GM12865 (cell line): ENCODE data around the gene FZD1.

Source experiments
- DNase-seq: peaks from one replicate; pipeline ENCODE4 v3.0.0; 2010; ENCODE audit warnings: low read depth
- H3K4me3 ChIP-seq: 2 replicates; pipeline ENCODE4 v1.5.1; 2011; ENCODE audit warnings: mild to moderate bottlenecking, low read depth, low read length, control low read depth
- TF ChIP-seq, protein P1 (sequence below): IDR thresholded peaks from 2 replicates; pipeline ENCODE4 v1.5.1; 2011; ENCODE audit warnings: low read length, control low read depth, low read depth, inconsistent platforms; ENCODE audit not compliant: insufficient read depth; ENCODE audit errors: missing control alignments

Gene FZD1

DNA sequence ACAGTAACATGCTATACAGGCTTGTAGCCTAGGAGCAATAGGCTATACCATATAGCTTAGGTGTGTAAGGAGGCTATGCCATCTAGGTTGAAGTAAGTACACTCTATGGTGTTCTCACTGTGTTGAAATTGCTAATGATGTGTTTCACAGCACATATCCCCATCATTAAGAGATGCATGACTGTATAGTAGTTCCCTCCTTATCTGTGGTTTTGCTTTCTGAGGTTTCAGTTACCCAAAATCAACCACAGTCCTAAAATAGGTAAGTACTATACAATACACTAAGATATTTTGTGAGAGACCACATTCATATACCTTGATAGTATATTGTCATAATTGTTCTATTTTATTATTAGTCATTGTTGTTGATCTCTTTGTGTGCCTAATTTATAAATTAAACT lies 12.7 kb downstream of the FZD1 start:
- TF ChIP-seq, protein P1, sequence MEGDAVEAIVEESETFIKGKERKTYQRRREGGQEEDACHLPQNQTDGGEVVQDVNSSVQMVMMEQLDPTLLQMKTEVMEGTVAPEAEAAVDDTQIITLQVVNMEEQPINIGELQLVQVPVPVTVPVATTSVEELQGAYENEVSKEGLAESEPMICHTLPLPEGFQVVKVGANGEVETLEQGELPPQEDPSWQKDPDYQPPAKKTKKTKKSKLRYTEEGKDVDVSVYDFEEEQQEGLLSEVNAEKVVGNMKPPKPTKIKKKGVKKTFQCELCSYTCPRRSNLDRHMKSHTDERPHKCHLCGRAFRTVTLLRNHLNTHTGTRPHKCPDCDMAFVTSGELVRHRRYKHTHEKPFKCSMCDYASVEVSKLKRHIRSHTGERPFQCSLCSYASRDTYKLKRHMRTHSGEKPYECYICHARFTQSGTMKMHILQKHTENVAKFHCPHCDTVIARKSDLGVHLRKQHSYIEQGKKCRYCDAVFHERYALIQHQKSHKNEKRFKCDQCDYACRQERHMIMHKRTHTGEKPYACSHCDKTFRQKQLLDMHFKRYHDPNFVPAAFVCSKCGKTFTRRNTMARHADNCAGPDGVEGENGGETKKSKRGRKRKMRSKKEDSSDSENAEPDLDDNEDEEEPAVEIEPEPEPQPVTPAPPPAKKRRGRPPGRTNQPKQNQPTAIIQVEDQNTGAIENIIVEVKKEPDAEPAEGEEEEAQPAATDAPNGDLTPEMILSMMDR: no peak
- DNase-seq: peak; percentile 51
- no peak overlapping the region for H3K4me3 ChIP-seq

DNA sequence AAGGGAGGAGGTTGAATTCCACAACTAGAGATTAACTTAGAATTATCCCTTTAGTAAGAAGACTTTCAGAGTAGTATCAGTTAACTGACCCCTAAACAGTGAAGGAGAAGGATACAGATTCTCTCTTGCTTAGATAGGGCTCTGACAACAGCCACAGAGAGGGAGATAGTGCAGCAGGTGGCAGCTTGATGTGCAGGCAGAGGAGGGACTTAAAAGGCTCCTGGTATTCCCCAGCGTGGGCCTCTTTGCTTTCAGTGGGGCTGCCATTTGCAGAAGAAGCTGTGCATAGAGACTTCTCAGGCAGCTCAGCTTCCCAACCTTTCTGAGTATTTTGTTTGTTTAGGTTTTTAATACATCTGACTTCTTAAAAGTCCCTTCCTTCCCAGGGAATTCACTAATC lies 16.0 kb downstream of the FZD1 start:
- peak; percentile 49 for DNase-seq
- TF ChIP-seq, protein P1: no peak
- H3K4me3 ChIP-seq: no peak overlapping the region

DNA sequence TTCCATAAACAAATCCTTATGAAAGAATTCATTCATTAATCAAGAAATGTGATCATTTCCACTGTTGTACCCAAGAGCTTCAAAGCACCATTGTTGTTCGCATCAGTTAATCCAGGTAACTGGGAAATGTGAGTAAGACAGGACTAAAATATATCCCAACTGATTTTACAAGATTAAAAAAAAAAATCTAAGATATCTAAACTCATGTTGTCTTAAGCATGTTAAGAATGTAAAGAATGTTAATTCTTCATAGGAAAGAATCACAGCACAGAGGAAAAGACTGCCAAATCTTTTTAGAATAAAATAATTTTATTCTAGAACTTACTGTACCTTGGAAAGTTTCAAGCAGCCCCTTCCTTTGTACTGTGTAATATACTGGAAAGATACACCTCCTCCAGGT lies 16.4 kb downstream of the FZD1 start:
- no peak for DNase-seq
- H3K4me3 ChIP-seq: no peak overlapping the region
- TF ChIP-seq, protein P1: no peak

DNA sequence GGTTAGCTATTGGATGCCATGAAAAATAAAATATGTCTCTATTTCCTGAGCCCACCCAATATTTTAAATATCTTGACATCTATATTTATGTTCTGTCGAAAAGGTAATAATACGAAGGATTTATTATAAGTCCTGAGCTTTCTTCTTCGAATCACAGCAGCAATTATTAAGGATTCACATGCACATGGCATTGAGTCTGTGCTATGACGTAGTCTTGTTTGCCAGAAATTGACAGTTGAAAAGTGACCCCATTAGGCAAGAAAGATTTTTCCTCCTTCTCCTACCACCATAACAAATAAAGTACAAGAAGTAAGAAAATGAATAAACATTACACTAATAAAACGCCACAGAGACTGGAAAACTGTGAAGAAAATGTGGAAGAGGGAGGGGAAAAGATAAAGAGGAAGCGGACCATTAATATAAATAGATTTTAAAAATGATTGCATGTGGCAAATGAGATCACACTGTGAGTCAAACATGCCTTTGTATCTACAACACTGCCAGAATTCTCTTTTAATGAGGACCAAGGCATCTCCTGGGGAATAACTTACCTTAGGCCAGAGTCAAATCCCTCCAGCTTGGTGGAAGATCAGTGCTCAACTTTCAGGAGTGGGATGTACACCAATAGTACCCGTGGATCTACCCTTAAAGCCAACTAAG lies 21.6 kb downstream of the FZD1 start:
- TF ChIP-seq, protein P1: no peak
- DNase-seq: no peak
- no peak overlapping the region for H3K4me3 ChIP-seq

DNA sequence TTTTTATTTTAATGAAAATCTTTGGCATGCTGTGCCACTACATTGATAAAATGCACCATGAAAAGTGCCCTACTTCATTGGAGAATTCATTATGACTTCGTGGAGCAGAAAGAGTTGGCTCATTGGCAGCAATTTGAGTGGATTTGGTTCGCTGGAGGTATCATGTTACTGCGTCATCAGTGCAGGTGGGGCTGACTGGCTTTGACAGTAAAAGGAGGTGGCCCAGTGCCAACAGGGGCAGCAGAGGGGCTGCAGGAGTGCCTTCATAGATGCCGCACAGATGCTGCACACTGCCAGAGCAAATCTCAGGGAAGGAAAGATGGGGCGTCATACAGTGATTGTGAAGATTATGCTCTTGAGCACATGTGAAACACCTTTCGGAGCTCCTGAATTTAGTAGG lies 22.2 kb downstream of the FZD1 start:
- DNase-seq: no peak
- TF ChIP-seq, protein P1: no peak
- no peak overlapping the region for H3K4me3 ChIP-seq

DNA sequence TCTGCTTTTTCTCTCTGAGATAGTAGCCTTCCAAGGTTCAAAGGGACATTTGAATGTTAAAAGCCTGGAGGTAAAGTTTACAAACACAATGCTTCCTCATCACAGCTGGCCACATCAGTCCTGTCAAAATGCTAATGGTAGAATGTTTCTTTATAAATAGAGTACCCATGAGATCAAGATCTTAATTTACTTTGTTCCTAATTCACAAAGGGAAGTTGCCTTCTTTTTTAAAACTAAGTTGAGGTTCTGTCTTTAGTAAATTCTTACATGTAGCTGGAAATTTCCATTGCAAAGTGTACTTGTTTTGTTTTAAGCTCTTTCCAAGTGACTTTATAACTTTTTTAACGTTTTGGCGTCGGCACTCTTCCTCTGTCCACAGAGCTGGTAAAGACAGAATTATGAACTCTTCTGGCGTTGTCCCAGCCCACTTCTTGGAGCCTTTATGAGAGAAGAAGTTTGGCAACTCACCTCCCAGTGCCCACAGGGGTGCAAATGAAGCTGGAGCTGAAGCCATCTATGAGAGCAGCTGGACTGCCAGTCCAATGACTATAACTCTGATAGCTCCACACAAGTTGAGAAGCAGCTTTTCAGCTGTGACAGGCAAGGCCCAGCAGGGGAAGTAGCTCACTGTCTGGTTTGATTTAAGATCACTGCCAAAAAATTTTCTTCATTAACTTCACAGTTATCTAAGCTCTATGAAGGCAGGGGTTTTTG lies 23.3 kb downstream of the FZD1 start:
- DNase-seq: no peak
- TF ChIP-seq, protein P1: no peak
- no peak overlapping the region for H3K4me3 ChIP-seq
